ENCODE data around the gene FAM217B. TPM values are rescaled to one million over a fixed set of nuclear protein-coding genes. Genes with fewer than 3 reads are reported as not detected.

FAM217B gene
- total and polyA plus RNA-seq, 2 of the 8 experiments (the other 6 are each of a cell fraction or from before 2014, with no cell fraction given): 5.4 to 28.5 TPM

DNA sequence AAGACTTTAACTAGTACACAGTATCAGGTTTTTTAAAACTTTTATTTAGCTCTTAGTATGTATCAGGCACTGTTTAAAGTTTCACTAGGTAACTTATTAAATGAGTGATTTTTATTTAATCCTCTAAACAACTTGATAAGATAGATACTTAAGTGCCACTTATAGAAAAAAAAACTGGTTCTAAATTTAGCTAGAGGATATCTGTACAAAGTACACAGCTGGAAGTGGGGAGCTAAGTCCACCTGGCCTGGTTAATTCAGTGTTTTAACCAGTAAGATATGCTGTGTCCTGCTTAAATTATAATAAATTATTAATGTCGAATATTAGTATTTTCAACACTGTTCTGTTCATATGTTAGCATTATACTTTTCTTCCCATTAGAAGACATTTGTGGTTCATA lies 44.3 kb upstream of the FAM217B start (continued):
- TF ChIP-seq SRF (IDR thresholded peaks at IDR 0.05; ENCODE audit: low read depth, low read length) (no peak), EZH2 (IDR thresholded peaks at IDR 0.05; ENCODE audit: low read depth, low read length, severe bottlenecking) (no peak), TBP (IDR thresholded peaks at IDR 0.05; ENCODE audit: low read depth, low read length) (no peak), NRF1 (IDR thresholded peaks at IDR 0.05; ENCODE audit: low read depth, low read length) (no peak), SP4 (IDR thresholded peaks at IDR 0.05; ENCODE audit: low read length) (no peak)

Data from H1 (cell line).